Measurements from ENCODE around the gene WRNIP1. TPM values are rescaled to one million over a fixed set of nuclear protein-coding genes. Genes with fewer than 3 reads are reported as not detected.

Gene WRNIP1
- total RNA-seq, 1 donor from 2014 or later = 50.1 TPM

- intact Hi-C loops (cut with DNase I) = loop anchor here (5.0 kb wide), 1 partner anchor 1161 kb away; the partner anchor contains the start of gene FOXC1
- H3K4me1 ChIP-seq = peaks cover 56% of the 10 kb centered on the region
- no peaks in the 10 kb centered on the region for H3K9me3 ChIP-seq
- no peak overlapping the region for H3K4me3 ChIP-seq
- TF ChIP-seq POLR2A (IDR thresholded peaks at IDR 0.05) (no peak), CTCF (IDR thresholded peaks at IDR 0.05) (no peak), POLR2AphosphoS5 (IDR thresholded peaks at IDR 0.05; ENCODE audit: insufficient read depth in 1 of 2, low read depth in 1 of 2) (no peak)
- no peaks in the 10 kb centered on the region for H3K27me3 ChIP-seq
- DNase-seq (ENCODE audit: extremely low spot score in 2 of 2) = no peak
- H3K36me3 ChIP-seq = peaks cover 0 to 8% of the 10 kb centered on the region in 2 donors
- H3K27ac ChIP-seq = no peak overlapping the region
Measured at GRCh38 chr6:2768696-2769095, 3.5 kb downstream of the WRNIP1 start.

- H3K4me1 ChIP-seq = peaks cover 50% of the 10 kb centered on the region
- TF ChIP-seq POLR2A (IDR thresholded peaks at IDR 0.05) (no peak), CTCF (IDR thresholded peaks at IDR 0.05) (no peak), POLR2AphosphoS5 (IDR thresholded peaks at IDR 0.05; ENCODE audit: insufficient read depth in 1 of 2, low read depth in 1 of 2) (no peak)
Measured at GRCh38 chr6:2770171-2770570, 5.0 kb downstream of the WRNIP1 start.

GRCh38 chr6:2771079-2771478 is 5.9 kb downstream of the WRNIP1 start:
- intact Hi-C loops (cut with DNase I) = no loop called here
- Histone ChIP-seq H3K4me3 (no peak overlapping the region), H3K9me3 (no peaks in the 10 kb centered on the region), H3K36me3 (peaks cover 0 to 15% of the 10 kb centered on the region in 2 donors), H3K27me3 (no peaks in the 10 kb centered on the region), H3K27ac (no peak overlapping the region), H3K4me1 (peaks cover 50% of the 10 kb centered on the region)
- DNase-seq (ENCODE audit: extremely low spot score in 2 of 2) = no peak
- no peak for TF ChIP-seq POLR2AphosphoS5 (IDR thresholded peaks at IDR 0.05; ENCODE audit: insufficient read depth in 1 of 2, low read depth in 1 of 2)
- no peak for TF ChIP-seq POLR2A (IDR thresholded peaks at IDR 0.05)
- TF ChIP-seq CTCF (IDR thresholded peaks at IDR 0.05) = no peak

More at GRCh38 chr6:2770171-2770570, 5.0 kb downstream of the WRNIP1 start:
- H3K36me3 ChIP-seq = peaks cover 0 to 15% of the 10 kb centered on the region in 2 donors
- intact Hi-C loops (cut with DNase I) = no loop called here
- H3K4me3 ChIP-seq = no peak overlapping the region
- no peak overlapping the region for H3K27ac ChIP-seq
- H3K27me3 ChIP-seq = no peaks in the 10 kb centered on the region
- no peaks in the 10 kb centered on the region for H3K9me3 ChIP-seq
- no peak for DNase-seq (ENCODE audit: extremely low spot score in 2 of 2)

- intact Hi-C loops (cut with DNase I) = no loop called here
- H3K27me3 ChIP-seq = no peaks in the 10 kb centered on the region
- DNase-seq (ENCODE audit: extremely low spot score in 2 of 2) = no peak
- TF ChIP-seq CTCF (IDR thresholded peaks at IDR 0.05) (no peak), POLR2A (IDR thresholded peaks at IDR 0.05) (no peak), POLR2AphosphoS5 (IDR thresholded peaks at IDR 0.05; ENCODE audit: insufficient read depth in 1 of 2, low read depth in 1 of 2) (no peak)
- no peak overlapping the region for H3K27ac ChIP-seq
- no peak overlapping the region for H3K4me3 ChIP-seq
- peaks cover 0 to 15% of the 10 kb centered on the region in 2 donors for H3K36me3 ChIP-seq
- peaks cover 34% of the 10 kb centered on the region for H3K4me1 ChIP-seq
- no peaks in the 10 kb centered on the region for H3K9me3 ChIP-seq
Measured at GRCh38 chr6:2772840-2773239, 7.6 kb downstream of the WRNIP1 start.

- Histone ChIP-seq H3K4me1 (peaks cover 28% of the 10 kb centered on the region), H3K4me3 (no peak overlapping the region), H3K27ac (no peak overlapping the region), H3K9me3 (no peaks in the 10 kb centered on the region), H3K36me3 (peaks cover 0 to 15% of the 10 kb centered on the region in 2 donors), H3K27me3 (no peaks in the 10 kb centered on the region)
- no peak for DNase-seq (ENCODE audit: extremely low spot score in 2 of 2)
- intact Hi-C loops (cut with DNase I) = no loop called here
- TF ChIP-seq POLR2AphosphoS5 (IDR thresholded peaks at IDR 0.05; ENCODE audit: insufficient read depth in 1 of 2, low read depth in 1 of 2) (no peak), CTCF (IDR thresholded peaks at IDR 0.05) (no peak), POLR2A (IDR thresholded peaks at IDR 0.05) (no peak)
Measured at GRCh38 chr6:2773449-2773848, 8.3 kb downstream of the WRNIP1 start.
